Panc1 (cell line): Measurements from ENCODE around the gene PLEKHM2. TPM values are rescaled to one million over a fixed set of nuclear protein-coding genes. Genes with fewer than 3 reads are reported as not detected.

ENCODE experiments used
- ATAC-seq: fragments of 200-7000 bp; cut with Tn5 transposase; 2 replicates; pipeline ENCODE4 v1.9.1; 2020; ENCODE audit warnings: mild to moderate bottlenecking, moderate library complexity
- BruUV-seq: library from RNA; stranded (reverse); fragments of 400-500 nt; replicated peaks from 2 replicates; lab custom pipeline; 2021; lab: Mats Ljungman, UMichigan
- CTCF ChIA-PET: fragments of 300-600 bp; sonication (Branson Sonifier 250); formaldehyde crosslinking; loops from one replicate; lab custom pipeline; 2022; ENCODE audit warnings: antibody characterized with exemption; lab: Charles Lee
- POLR2A ChIA-PET: fragments of 300-600 bp; sonication (Branson Sonifier 250); formaldehyde crosslinking; loops from one replicate; lab custom pipeline; 2022; ENCODE audit warnings: antibody characterized with exemption; lab: Charles Lee
- DNase-seq: peaks from one replicate; pipeline ENCODE4 v3.0.0-alpha.2; 2010; ENCODE audit warnings: low read depth, low spot score
- H3K27ac ChIP-seq: 2 replicates; pipeline ENCODE4 v1.5.1; 2011; ENCODE audit warnings: mild to moderate bottlenecking, low read length, inconsistent platforms
- H3K27me3 ChIP-seq: fragments of 200-500 bp; sonication (Bioruptor generic); 2 replicates; pipeline ENCODE4 v1.6.0; 2014; ENCODE audit warnings: low read length, inconsistent platforms; ENCODE audit not compliant: control insufficient read depth, insufficient read depth
- H3K36me3 ChIP-seq: fragments of 200-500 bp; sonication (Bioruptor generic); 2 replicates; pipeline ENCODE4 v1.5.1; 2014; ENCODE audit warnings: inconsistent platforms, mild to moderate bottlenecking, low read length, moderate library complexity; ENCODE audit not compliant: control insufficient read depth, insufficient read depth
- H3K4me1 ChIP-seq: 2 replicates; pipeline ENCODE4 v1.5.1; 2011; ENCODE audit warnings: inconsistent platforms, mild to moderate bottlenecking, low read length, moderate library complexity; ENCODE audit not compliant: control insufficient read depth, insufficient read depth
- H3K4me3 ChIP-seq, 2 experiments: 2 replicates each; pipeline ENCODE4 v1.5.1; 2011 to 2012; ENCODE audit warnings: low read depth in 2 of 2, low read length in 2 of 2, mild to moderate bottlenecking in 2 of 2, inconsistent platforms in 1 of 2, moderate library complexity in 1 of 2
- H3K9me3 ChIP-seq: fragments of 200-500 bp; sonication (Bioruptor generic); 2 replicates; pipeline ENCODE4 v1.5.1; 2014; ENCODE audit warnings: low read depth, mild to moderate bottlenecking, inconsistent platforms, low read length, moderate library complexity; ENCODE audit not compliant: control insufficient read depth, insufficient read depth
- POLR2AphosphoS5 ChIP-seq: IDR thresholded peaks from 2 replicates; pipeline ENCODE4 v1.6.1; 2012; ENCODE audit warnings: mild to moderate bottlenecking, low read depth, low read length, moderate library complexity
- SIN3A ChIP-seq: IDR thresholded peaks from 2 replicates; pipeline ENCODE4 v1.6.1; 2012; ENCODE audit warnings: low read depth, mild to moderate bottlenecking, low read length, moderate library complexity, borderline replicate concordance; ENCODE audit not compliant: insufficient read depth
- TCF7L2 ChIP-seq: IDR thresholded peaks from 2 replicates; pipeline ENCODE4 v1.6.1; 2011; ENCODE audit warnings: mild to moderate bottlenecking, low read depth, low read length, inconsistent platforms
- in situ Hi-C: cut with HindIII; loops from 2 replicates; pipeline ENCODE4 v1.10.0; 2016; ENCODE audit warnings: low sequenced_read_pairs, low pct_unique_long_range_greater_than_20kb
- intact Hi-C: fragments of 100-400 bp; cut with micrococcal nuclease; formaldehyde crosslinking; loops from one replicate; pipeline ENCODE4 v1.10.0; 2022; ENCODE audit not compliant: unreplicated experiment
- total RNA-seq: library from RNA; stranded (reverse); gene quantifications from one replicate; pipeline ENCODE4 v1.2.1, GENCODE V29; 2021; ENCODE audit not compliant: unreplicated experiment
- TF ChIP-seq, protein P1 (sequence below): fragments of 450-650 bp; IDR thresholded peaks from 2 replicates; pipeline ENCODE4 v1.5.1; 2017; ENCODE audit warnings: mild to moderate bottlenecking
- TF ChIP-seq, protein P2 (sequence below), 2 experiments: IDR thresholded peaks; 2 replicates each; pipeline ENCODE4 v1.6.1; 2011 to 2012; ENCODE audit warnings: low read depth in 2 of 2, control low read depth in 1 of 2, low read length in 1 of 2, mild to moderate bottlenecking in 1 of 2, moderate library complexity in 1 of 2; ENCODE audit not compliant: insufficient read depth in 1 of 2

PLEKHM2 gene
- total RNA-seq, 1 experiment from 2014 or later = 54.6 TPM

DNA sequence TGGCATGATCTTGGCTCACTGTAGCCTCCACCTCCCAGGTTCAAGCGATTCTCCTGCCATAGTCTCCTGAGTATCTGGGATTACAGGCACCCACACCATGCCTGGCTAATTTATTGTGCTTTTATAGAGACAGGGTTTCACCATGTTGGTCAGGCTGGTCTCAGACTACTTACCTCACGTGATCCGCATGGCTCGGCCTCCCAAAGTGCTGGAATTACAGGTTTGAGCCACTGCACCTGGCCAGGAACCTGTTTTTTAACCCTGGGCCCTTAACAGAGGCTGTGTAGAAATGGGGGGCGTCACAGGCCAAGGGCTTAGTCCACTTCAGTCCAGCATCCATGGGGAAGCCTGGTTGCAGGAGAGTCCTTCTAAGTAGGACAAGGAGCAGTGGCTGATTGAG, 83.8 kb downstream of the PLEKHM2 start:
- no peaks in the 10 kb centered on the region for H3K9me3 ChIP-seq
- H3K4me1 ChIP-seq = no peaks in the 10 kb centered on the region
- no peak overlapping the region for H3K4me3 ChIP-seq
- ChIA-PET POLR2A (no interaction called here), CTCF (no interaction called here)
- no peaks in the 10 kb centered on the region for H3K27me3 ChIP-seq
- no peak overlapping the region for H3K27ac ChIP-seq
- BruUV-seq = no TSS peak
- in situ Hi-C loops (no loop called here), intact Hi-C loops (no loop called here)
- no peak for DNase-seq
- H3K36me3 ChIP-seq = no peaks in the 10 kb centered on the region
- ATAC-seq = no peak
- TF ChIP-seq, protein P1, sequence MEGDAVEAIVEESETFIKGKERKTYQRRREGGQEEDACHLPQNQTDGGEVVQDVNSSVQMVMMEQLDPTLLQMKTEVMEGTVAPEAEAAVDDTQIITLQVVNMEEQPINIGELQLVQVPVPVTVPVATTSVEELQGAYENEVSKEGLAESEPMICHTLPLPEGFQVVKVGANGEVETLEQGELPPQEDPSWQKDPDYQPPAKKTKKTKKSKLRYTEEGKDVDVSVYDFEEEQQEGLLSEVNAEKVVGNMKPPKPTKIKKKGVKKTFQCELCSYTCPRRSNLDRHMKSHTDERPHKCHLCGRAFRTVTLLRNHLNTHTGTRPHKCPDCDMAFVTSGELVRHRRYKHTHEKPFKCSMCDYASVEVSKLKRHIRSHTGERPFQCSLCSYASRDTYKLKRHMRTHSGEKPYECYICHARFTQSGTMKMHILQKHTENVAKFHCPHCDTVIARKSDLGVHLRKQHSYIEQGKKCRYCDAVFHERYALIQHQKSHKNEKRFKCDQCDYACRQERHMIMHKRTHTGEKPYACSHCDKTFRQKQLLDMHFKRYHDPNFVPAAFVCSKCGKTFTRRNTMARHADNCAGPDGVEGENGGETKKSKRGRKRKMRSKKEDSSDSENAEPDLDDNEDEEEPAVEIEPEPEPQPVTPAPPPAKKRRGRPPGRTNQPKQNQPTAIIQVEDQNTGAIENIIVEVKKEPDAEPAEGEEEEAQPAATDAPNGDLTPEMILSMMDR = no peak
- TF ChIP-seq POLR2AphosphoS5 (no peak), TCF7L2 (no peak), SIN3A (no peak)
- TF ChIP-seq, protein P2, sequence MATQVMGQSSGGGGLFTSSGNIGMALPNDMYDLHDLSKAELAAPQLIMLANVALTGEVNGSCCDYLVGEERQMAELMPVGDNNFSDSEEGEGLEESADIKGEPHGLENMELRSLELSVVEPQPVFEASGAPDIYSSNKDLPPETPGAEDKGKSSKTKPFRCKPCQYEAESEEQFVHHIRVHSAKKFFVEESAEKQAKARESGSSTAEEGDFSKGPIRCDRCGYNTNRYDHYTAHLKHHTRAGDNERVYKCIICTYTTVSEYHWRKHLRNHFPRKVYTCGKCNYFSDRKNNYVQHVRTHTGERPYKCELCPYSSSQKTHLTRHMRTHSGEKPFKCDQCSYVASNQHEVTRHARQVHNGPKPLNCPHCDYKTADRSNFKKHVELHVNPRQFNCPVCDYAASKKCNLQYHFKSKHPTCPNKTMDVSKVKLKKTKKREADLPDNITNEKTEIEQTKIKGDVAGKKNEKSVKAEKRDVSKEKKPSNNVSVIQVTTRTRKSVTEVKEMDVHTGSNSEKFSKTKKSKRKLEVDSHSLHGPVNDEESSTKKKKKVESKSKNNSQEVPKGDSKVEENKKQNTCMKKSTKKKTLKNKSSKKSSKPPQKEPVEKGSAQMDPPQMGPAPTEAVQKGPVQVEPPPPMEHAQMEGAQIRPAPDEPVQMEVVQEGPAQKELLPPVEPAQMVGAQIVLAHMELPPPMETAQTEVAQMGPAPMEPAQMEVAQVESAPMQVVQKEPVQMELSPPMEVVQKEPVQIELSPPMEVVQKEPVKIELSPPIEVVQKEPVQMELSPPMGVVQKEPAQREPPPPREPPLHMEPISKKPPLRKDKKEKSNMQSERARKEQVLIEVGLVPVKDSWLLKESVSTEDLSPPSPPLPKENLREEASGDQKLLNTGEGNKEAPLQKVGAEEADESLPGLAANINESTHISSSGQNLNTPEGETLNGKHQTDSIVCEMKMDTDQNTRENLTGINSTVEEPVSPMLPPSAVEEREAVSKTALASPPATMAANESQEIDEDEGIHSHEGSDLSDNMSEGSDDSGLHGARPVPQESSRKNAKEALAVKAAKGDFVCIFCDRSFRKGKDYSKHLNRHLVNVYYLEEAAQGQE (IDR thresholded peaks at IDR 0.05; ENCODE audit: insufficient read depth in 1 of 2, low read depth in 2 of 2, low read length in 1 of 2) = no peak

DNA sequence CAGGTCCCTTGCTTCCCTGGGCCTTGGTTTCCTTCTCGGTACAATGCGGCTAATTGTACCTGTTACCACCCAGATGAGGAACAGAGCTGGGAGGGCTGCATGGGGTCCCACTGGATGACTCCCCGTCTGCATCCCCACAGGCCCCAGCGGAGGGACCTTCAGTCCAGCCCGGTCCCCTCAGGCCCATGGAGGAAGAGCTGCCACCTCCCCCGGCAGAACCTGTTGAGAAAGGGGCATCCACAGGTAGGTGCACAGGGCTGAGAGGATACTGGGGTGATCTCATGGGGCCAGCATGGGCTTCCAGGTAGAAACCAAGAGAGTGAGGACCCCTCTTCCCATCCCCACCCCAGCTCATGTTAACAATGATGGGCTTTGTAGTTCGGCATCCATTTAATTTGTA, 84.3 kb downstream of the PLEKHM2 start:
- Histone ChIP-seq H3K36me3 (no peaks in the 10 kb centered on the region), H3K4me1 (no peaks in the 10 kb centered on the region), H3K27me3 (no peaks in the 10 kb centered on the region), H3K4me3 (no peak overlapping the region), H3K9me3 (no peaks in the 10 kb centered on the region), H3K27ac (no peak overlapping the region)
- ChIA-PET POLR2A (no interaction called here), CTCF (no interaction called here)
- no TSS peak for BruUV-seq
- TF ChIP-seq TCF7L2 (no peak), POLR2AphosphoS5 (no peak), SIN3A (no peak)
- TF ChIP-seq, protein P2 (IDR thresholded peaks at IDR 0.05; ENCODE audit: insufficient read depth in 1 of 2, low read depth in 2 of 2, low read length in 1 of 2) = no peak
- TF ChIP-seq, protein P1 = no peak
- DNase-seq (no peak), ATAC-seq (no peak)
- intact Hi-C loops = no loop called here
- in situ Hi-C loops = no loop called here
